Activated CD4-positive, alpha-beta T cell treated with anti-CD3 and anti-CD28 coated beads, Interleukin-2, Interleukin-4, amounts not matched to agents 100 ng/mL and 50 ng/mL, durations not matched to agents 16 hours and 8 hours (primary cell): ENCODE measurements around the gene NAA38.
A peak's percentile ranks its signal among the peaks of the same experiment; 100 is the strongest.
"Not testable (repeated sequence)": the region's sequence is repeated elsewhere in the genome, so short reads cannot be mapped to it uniquely, and the experiment has no call there.

Experiments used
- DNase-seq: peaks from one replicate; pipeline ENCODE4 v3.0.0-alpha.2; 2020; ENCODE audit warnings: low spot score

Gene NAA38

GRCh38 chr17:7882068-7882467, 24.7 kb upstream of the NAA38 start:
- no peak for DNase-seq

DNA sequence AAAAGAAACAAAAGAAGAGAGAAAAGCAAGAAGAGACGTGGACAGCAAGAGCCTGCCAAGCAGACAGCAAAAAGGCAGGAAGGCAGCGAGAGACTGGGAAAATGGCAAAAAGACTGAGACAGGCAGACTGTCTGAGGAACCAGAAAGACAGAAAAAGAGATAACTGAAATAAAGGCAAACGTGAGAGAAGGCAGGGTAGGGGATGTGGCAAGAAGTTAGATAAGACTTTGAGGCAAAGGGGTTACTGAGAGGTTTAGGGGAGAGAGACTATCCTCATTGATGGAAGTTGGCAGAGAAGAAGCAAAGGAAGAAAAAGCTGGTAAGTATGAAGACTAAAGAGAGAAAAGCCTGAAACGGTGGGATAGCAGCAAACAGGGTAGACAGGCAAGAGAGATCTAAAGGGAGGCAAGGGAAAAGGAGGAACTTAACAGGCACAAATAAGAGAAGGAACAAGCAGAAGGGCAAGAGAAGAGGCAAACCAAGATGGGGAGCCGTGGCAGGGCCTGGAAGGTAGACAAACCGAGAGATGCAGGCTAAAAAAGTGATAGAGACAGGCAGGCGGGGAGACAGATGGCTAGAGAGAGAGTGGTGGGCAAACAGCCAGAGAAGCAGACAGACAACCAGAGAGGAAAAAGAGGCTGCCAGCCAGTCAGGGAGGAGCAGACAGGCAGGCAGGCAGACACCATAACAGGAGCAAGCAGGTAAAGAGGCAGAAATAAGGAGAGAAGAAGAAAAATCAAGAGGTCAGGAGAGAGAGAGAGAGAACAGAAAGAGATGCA, 24.1 kb upstream of the NAA38 start:
- no peak for DNase-seq

DNA sequence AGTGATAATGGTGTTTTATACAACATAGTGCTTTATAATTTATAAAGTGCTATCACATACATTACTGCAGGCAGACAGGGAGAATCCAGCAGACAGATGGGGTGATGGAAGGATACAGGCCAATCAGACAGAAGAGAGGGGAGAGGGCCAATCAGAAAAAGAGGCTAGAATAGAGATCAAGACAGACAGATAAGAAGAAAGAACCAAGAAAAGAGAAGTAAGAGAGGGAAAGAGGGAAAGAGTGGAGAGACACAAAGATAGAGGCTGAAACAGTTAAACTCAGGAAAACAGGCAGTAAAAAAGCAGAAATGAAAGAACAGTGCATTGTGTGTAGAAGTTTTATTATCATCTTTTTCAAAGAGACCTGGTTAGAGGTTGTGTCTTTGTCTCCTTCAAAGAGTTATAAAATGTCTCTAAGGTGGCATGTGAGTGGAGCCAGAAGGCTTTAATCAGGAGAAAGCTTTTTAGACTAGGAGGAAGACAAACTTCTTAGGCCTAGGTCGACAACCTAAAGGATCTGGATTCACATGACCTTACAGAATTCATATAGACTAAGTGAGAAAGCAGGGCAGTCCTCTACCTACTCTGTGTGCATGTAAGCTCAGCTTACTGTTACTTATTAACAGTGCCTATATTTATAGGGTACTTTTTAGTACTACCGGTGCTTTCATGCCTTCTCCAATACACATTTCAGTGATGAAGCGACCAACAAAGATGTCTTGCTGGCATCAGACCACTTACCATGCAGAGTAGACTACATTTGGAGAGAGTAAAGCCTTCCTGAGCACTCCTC, 22.9 kb upstream of the NAA38 start:
- DNase-seq: no peak

DNA sequence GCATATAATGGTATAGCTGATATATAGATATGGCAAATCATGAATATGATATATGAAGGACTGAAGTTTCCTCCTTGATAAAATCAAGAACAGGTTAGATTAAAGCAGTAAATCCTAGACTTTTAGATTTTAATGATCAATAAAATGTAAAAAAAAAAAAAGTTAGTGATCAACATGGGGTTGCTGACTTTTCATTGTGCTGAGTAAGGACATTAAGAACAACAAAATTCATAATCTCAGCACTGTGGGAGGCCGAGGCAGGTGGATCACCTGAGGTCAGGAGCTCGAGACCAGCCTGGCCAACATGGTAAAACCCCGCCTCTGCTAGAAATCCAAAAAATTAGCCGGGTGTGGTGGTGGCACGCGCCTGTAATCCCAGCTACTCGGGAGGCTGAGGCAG, 20.9 kb upstream of the NAA38 start:
- no peak for DNase-seq

GRCh38 chr17:7875804-7876370, 18.5 kb upstream of the NAA38 start:
- no peak for DNase-seq

DNA sequence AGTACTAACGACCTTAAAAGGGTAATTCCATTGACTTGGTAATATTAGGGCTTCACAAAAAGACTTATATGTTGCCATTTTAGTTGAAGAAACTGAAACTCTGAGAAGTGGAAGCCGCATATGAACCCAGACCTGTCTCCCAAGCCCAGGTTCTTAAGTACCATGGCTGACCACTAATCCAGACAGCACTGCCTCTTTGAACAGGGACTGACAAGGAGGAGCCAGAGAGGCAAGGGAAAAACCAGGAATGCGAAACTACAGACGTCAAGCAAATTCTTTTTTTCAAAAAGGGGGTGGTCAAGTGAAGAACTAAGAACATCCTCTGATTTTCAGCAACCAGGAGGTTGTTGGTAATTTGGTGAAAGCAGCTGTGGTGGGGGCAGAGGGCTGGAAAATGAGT, 15.7 kb upstream of the NAA38 start:
- no peak for DNase-seq

DNA sequence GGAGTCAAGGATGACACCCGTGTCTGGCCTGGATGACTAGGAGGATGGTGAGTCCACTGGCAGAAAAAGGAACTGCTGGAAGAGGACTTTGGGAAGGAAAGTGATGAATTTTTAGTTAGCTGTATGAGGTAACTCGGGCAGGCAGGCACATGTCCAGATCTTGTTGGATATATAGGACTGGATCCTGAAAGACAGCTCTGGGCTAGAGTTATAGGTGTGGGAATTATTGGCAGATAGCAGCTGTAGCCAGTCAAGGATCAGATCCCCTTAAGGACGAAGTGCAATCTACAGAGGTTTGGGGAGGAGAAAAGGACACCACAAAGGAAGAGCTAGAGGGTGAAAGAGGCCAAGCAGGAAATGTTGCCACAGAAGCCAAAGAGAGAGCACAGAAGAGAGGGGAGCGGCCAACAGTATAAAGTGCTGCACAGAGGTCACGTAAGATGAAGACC, 10.5 kb upstream of the NAA38 start:
- DNase-seq: no peak

DNA sequence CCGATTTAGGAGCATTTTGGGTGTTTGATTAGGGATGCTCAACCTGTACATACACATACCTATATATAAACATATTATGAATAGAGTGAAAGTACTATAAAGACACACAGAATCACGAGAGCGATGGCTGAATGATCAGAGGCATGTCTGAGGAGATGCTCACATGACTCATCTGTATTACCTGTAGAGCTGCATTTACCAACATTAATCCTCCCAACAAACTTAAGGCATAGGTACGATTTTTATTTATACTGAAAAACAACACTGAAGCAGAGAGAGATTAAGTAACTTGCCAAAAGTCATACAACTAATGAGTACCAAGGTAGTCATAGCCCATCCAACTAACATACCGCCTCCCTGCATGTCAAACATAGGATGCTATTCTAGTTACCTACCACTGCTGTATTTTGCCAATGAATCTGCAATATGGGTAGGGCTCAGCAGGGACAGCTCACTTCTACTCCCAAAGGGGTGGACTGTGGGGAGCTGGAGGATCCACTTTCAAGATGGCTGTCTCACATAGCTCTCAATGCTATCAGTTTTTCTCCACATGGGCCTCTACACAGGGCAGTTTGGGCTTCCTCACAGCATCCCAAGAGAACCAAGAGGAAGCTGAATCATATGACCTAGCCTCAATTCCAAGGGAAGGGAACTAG, 7.8 kb upstream of the NAA38 start:
- DNase-seq: no peak

GRCh38 chr17:7864384-7864783, 7.0 kb upstream of the NAA38 start:
- not testable (repeated sequence) for DNase-seq

GRCh38 chr17:7862692-7863437, 5.5 kb upstream of the NAA38 start:
- no peak for DNase-seq

DNA sequence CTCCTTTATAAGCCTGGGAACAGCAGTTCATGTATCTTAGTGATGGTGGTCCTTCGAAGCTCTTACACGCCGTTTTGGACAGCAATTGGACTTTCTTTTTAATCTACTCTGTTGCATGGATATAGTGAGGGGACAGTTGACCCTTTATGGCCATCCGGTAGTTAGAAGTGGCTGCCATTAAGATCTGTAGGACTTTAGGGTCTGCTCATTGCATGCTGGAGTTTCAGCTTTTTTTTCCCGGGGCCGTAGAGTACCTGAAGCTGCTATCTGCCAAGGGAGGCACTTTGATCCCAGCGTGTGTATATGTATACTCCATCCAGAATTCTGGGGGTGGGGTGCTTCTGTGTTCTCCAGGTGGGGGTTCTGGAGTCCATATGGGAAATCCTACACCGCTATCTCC, 1.7 kb upstream of the NAA38 start:
- DNase-seq: no peak

GRCh38 chr17:7858522-7858810, 1.1 kb upstream of the NAA38 start:
- no peak for DNase-seq

DNA sequence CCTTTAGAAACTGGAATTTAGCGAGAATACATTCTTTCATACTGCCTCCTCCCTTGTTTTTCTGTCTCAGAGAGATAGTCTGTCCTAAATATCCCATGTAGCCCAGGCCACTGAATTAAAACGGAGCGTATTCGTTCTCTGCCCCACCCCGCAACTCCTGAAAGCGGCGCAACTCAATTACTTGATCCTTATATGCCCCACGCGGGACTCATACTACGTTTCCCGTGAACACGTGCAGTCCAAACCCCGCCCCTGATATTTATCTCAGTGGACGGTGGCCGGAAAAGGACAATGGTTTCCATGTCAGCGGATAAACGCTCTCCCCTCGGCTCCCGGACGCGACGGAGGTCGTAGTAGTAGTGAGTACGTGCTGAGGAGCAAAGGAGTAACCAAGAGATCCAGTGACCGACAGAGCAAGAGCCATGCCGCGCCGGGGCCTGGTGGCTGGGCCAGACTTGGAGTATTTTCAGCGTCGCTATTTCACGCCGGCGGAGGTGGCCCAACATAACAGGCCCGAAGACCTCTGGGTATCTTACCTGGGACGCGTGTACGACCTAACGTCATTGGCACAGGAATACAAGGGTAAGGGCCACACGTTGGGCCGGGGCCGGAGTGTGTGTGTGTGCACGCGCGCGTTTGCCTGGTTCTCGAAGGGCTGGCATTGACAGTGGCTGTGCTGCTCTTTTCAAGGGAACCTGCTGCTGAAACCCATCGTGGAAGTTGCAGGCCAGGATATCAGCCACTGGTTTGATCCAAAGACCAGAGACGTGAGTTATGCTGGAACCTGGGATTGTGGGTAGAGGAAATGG, 558 bp upstream of the NAA38 start, which contains the start of gene CYB5D1:
CYB5D1 (plus strand) TSS at position 291 of the 809 bp plus-strand sequence; CDS start at position 423, 132 bp downstream.
- peak; percentile 91 for DNase-seq

DNA sequence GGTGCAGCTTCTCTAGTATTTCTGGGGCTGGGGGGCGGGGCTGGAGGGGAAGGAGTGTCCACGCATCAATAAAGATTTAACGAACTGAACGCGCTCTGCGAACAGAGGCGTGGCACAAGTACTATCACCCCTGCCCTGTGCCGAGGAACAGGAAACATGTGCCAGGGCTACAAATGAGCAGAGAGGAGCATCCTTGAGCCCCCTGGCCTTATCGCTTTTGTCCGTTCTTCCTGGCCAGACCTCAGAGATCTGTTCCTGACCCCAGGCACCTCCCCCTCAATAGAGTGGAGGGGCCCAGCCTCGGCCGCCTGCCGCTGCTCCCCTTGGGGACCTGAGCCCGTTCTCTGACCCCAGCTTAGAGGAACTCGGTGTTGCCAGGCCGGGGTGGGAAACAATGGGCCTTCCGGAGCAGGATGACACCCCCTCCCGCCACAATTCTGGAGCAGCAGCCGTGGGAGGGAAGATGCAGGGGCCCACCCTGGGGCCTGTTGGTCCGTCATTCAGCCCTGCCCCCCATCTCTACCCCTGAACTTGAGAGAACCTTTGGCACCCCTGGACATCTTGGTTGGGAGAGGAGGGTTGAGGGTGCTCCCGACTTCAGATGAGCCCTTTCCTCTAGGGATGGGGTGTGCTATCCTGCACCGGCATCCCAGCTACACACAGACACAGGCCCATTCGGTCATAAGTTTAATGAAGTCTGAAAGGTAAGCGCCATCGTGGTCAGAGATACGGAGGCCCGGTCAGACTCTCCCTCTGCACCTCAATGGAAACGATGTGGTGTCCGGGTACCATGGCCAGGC, 1.1 kb downstream of the NAA38 start:
- no peak for DNase-seq

GRCh38 chr17:7855660-7856010, 1.7 kb downstream of the NAA38 start:
- no peak for DNase-seq

DNA sequence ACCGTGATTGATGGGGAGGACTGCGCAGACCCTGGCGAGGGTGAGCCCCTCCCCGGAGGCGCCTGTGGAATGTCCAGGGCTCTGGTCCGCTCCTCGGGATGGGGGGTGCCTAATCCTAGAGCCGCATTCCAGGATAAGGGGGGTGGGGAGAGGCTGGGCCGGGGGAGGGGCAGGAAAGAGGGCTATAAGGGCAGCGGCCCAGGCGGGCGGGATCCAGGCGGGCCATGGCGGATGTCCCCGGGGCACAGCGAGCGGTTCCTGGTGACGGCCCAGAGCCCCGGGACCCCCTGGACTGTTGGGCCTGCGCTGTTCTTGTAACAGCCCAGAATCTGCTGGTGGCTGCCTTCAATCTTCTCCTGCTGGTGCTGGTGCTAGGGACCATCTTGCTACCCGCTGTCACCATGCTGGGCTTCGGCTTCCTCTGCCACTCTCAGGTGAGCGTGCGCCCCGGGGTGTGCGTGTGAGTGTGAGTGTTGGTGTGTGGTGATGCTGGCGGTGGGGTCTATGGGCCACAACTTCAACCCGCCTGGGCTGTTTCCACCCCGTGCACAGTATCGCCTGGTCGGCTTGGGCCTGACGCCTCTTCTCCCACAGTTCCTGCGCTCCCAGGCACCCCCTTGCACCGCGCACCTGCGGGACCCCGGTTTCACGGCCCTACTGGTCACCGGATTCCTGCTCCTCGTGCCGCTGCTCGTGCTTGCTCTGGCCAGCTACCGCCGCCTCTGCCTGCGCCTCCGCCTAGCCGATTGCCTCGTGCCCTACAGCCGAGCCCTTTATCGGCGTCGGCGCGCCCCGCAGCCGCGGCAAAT, 2.3 kb downstream of the NAA38 start, which contains the start of gene TMEM88:
TMEM88 (plus strand) TSS at position 216 of the 809 bp plus-strand sequence; CDS start at position 225, 9 bp downstream.
- no peak for DNase-seq

DNA sequence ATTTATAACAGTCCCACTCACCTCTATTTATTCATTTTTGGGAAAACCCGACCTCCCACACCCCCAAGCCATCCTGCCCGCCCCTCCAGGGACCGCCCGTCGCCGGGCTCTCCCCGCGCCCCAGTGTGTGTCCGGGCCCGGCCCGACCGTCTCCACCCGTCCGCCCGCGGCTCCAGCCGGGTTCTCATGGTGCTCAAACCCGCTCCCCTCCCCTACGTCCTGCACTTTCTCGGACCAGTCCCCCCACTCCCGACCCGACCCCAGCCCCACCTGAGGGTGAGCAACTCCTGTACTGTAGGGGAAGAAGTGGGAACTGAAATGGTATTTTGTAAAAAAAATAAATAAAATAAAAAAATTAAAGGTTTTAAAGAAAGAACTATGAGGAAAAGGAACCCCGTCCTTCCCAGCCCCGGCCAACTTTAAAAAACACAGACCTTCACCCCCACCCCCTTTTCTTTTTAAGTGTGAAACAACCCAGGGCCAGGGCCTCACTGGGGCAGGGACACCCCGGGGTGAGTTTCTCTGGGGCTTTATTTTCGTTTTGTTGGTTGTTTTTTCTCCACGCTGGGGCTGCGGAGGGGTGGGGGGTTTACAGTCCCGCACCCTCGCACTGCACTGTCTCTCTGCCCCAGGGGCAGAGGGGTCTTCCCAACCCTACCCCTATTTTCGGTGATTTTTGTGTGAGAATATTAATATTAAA, 3.1 kb downstream of the NAA38 start:
- no peak for DNase-seq

DNA sequence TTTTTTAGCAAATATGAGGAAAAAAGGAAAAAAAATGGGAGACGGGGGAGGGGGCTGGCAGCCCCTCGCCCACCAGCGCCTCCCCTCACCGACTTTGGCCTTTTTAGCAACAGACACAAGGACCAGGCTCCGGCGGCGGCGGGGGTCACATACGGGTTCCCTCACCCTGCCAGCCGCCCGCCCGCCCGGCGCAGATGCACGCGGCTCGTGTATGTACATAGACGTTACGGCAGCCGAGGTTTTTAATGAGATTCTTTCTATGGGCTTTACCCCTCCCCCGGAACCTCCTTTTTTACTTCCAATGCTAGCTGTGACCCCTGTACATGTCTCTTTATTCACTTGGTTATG, 3.7 kb downstream of the NAA38 start:
- no peak for DNase-seq
